Adrenal gland (tissue), 12 donors: Measurements from ENCODE around the gene OR1F1. TPM values are rescaled to one million over a fixed set of nuclear protein-coding genes. Genes with fewer than 3 reads are reported as not detected.
A peak's percentile ranks its signal among the peaks of the same experiment; 100 is the strongest.

Experiments used
- DNase-seq, 7 donors: peaks; one replicate each; pipeline ENCODE4 v3.0.0-alpha.2; 2019 to 2020
- H3K27ac ChIP-seq, 5 donors: fragments of 200-600 bp; sonication (generic) in 4 of 5; 1 replicate in 3 of 5; 2 replicates in 2 of 5; pipeline versions ENCODE4 v1.5.1 to v1.8.0; 2016 to 2020; ENCODE audit warnings: mild to moderate bottlenecking in 1 of 5
- H3K27me3 ChIP-seq: fragments of 200-600 bp; 2 replicates; pipeline ENCODE4 v1.8.0; 2021
- H3K36me3 ChIP-seq, 2 donors: fragments of 200-600 bp; replicated peaks in 1 of 2; 1 replicate in 1 of 2; 2 replicates in 1 of 2; pipeline versions ENCODE4 v1.5.1 to v1.8.0; 2018 to 2022
- H3K4me1 ChIP-seq, 2 donors: fragments of 200-600 bp; replicated peaks in 1 of 2; 1 replicate in 1 of 2; 2 replicates in 1 of 2; pipeline versions ENCODE4 v1.5.1 to v1.8.0; 2018 to 2021
- H3K4me3 ChIP-seq, 4 donors: fragments of 200-600 bp; sonication (generic) in 3 of 4; one replicate each; pipeline ENCODE4 v1.5.1; 2016 to 2018
- H3K9me3 ChIP-seq, 3 donors: fragments of 200-600 bp; sonication (generic) in 1 of 3; replicated peaks in 1 of 3; 1 replicate in 2 of 3; 2 replicates in 1 of 3; pipeline versions ENCODE4 v1.5.1 to v1.8.0; 2016 to 2021
- POLR2A ChIP-seq, 2 donors: fragments of 450-650 bp; IDR thresholded peaks; one replicate each; pipeline ENCODE4 v1.6.1; 2017; ENCODE audit warnings: antibody characterized with exemption in 2 of 2, mild to moderate bottlenecking in 2 of 2, moderate library complexity in 1 of 2
- WGBS, 4 donors: extraction: QIAGEN DNeasy Blood & Tissue Kit in 2 of 4; methylation state at CpG; one replicate each; pipeline versions ENCODE4 v1.1.5 to v1.1.7; 2013 to 2017; 5-methylcytosine and 5-hydroxymethylcytosine counted together
- intact Hi-C, 2 donors: fragments of 100-400 bp; cut with DNase I; formaldehyde crosslinking; loops; one replicate each; pipeline versions ENCODE4 v1.14.1 to v1.15.0; 2022 to 2023
- polyA plus RNA-seq, 3 donors: library from polyadenylated mRNA; stranded (reverse); fragments of 200-250 nt in 2 of 3; fragments of 350-450 nt in 1 of 3; fragmentation: Illumina TruSeq in 1 of 3; extraction: RNeasy Lipid Tissue Mini Kit (QIAGEN cat#74804) in 1 of 3; gene quantifications; one replicate each; pipeline ENCODE4 v1.2.3, GENCODE V29; 2013 to 2014
- total RNA-seq, 9 donors: library from RNA; depleted of rRNA in 4 of 9; stranded (reverse); fragments of >200 nt in 4 of 9; fragments of 120-200 nt in 1 of 9; fragmentation: NEBNext Ultra II Directional in 1 of 9; extraction: Animal tissue kit (Norgen Biotek cat#: 25700) in 1 of 9; gene quantifications; one replicate each; pipeline versions ENCODE4 v1.1.0 to v1.2.4, GENCODE V29; 2013 to 2023
- TF ChIP-seq, protein P1 (sequence below), 6 experiments: fragments of 450-650 bp in 4 of 6; fragments of 200-600 bp in 2 of 6; sonication (generic) in 1 of 6; IDR thresholded peaks; 1 replicate in 5 of 6; 2 replicates in 1 of 6; pipeline versions ENCODE4 v1.5.1 to v1.8.0; 2016 to 2021; ENCODE audit warnings: antibody characterized with exemption in 6 of 6, mild to moderate bottlenecking in 2 of 6, moderate library complexity in 1 of 6
- donor health status: healthy with polysubstance abuse.
- donor health status: Bipolar disorder and iron deficiency.
- donor health status: DM: yes; HTN: yes; CAD: no.
- donor health status: DM: no; HTN: no; CAD: no.
- donor health status: DM: no; HTN: no; CAD: no.
- donor health status: DM: yes; HTN: yes; CAD: no.

The OR1F1 gene
- total and polyA plus RNA-seq, 12 donors: not detected

DNA sequence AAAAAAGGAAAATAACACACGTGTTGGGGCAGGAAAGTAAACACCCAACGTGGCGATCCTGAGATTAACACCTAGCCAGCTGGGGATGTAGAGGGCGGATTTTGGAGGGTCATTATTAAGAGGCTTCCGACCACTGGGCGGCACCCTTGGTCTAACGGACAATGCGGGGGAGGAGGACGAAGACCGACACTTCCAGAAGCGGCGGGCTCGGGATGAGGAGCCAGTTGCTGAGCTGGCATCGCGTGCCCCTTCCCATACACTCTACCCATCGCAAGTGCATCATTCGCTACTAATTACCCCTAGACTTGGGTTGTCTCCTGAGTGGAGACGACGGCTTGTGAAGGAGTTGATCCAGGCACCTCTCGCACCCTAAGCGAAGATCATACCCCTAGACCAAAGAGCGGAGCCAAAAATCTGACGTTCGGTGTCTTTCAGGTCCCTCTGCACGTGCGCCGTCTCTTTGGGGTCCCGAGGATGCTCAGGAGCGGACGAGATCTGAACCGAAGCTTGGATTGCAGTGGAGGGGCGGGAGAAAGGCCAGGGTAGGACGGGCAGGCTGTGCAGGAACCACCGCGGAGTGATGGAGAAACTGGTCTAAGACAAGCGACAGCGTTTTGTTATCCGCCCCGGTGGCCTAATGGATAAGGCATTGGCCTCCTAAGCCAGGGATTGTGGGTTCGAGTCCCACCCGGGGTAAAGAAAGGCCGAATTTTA is 35.6 kb upstream of the OR1F1 start:
- Histone ChIP-seq H3K4me3 (peak overlapping the region in 1 of 4 donors; percentile 30), H3K27ac (peak overlapping the region in 2 of 5 donors; percentile 74 to 75), H3K4me1 (peaks cover 0 to 26% of the 10 kb centered on the region in 2 donors), H3K27me3 (no peaks in the 10 kb centered on the region), H3K36me3 (no peaks in the 10 kb centered on the region), H3K9me3 (no peaks in the 10 kb centered on the region)
- TF ChIP-seq, protein P1, sequence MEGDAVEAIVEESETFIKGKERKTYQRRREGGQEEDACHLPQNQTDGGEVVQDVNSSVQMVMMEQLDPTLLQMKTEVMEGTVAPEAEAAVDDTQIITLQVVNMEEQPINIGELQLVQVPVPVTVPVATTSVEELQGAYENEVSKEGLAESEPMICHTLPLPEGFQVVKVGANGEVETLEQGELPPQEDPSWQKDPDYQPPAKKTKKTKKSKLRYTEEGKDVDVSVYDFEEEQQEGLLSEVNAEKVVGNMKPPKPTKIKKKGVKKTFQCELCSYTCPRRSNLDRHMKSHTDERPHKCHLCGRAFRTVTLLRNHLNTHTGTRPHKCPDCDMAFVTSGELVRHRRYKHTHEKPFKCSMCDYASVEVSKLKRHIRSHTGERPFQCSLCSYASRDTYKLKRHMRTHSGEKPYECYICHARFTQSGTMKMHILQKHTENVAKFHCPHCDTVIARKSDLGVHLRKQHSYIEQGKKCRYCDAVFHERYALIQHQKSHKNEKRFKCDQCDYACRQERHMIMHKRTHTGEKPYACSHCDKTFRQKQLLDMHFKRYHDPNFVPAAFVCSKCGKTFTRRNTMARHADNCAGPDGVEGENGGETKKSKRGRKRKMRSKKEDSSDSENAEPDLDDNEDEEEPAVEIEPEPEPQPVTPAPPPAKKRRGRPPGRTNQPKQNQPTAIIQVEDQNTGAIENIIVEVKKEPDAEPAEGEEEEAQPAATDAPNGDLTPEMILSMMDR (IDR thresholded peaks at IDR 0.05): peak in 5 of 6 experiments; percentile 14 to 33 (median 15)
- TF ChIP-seq POLR2A (IDR thresholded peaks at IDR 0.05): no peak
- peak; percentile 85 to 97 (median 87) for DNase-seq
- 0 to 2% (median 2%) methylated on average over 39 to 42 of the region's 42 CpGs for WGBS, 4 donors
- intact Hi-C loops: no loop called here

DNA sequence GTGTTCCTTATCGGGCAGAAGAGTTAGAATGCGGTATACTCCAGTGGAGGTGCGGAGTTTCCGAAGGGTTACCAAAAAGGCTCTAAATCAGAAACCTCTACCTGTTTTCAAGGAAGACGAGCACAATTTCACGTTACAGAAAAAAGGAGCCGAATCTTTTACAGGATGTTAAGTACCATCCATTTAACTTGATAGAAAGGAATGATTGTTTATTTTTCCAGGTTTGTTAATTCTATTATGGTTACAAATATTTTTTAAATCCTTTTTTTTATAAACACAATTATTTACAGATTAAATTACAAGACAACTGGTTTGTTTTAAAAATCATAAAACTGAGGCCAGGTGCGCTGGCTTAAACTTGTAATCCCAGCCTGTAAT is 35.0 kb upstream of the OR1F1 start:
- Histone ChIP-seq H3K4me3 (peak overlapping the region in 1 of 4 donors; percentile 30), H3K27me3 (no peaks in the 10 kb centered on the region), H3K27ac (peak overlapping the region in 2 of 5 donors; percentile 74 to 75), H3K36me3 (no peaks in the 10 kb centered on the region), H3K4me1 (peaks cover 0 to 31% of the 10 kb centered on the region in 2 donors), H3K9me3 (no peaks in the 10 kb centered on the region)
- TF ChIP-seq POLR2A (IDR thresholded peaks at IDR 0.05): no peak
- TF ChIP-seq, protein P1 (IDR thresholded peaks at IDR 0.05): no peak
- 9 to 12% (median 10%) methylated on average over 8 of the region's 8 CpGs for WGBS, 4 donors
- DNase-seq: no peak
- intact Hi-C loops: no loop called here

DNA sequence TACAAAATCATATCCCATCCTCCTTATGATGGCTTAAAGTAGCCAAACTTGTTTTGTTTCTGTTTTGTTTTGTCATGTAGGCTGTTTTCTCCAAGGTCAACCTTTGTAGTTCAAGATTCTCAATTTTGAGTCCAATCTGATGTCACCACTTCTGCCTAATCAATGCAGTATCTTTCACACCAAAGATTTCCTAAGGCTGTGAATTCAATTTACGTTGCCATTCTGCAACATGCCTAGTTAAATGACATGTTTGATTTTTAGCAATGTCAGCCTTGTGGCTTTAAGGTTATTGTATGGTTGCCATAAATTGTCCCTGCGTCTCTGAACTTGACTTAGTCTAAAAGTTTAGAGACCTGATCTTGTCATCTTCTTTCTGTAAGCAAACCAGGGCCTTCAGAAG is 32.8 kb upstream of the OR1F1 start:
- Histone ChIP-seq H3K27me3 (no peaks in the 10 kb centered on the region), H3K4me1 (peaks cover 0 to 22% of the 10 kb centered on the region in 2 donors), H3K36me3 (no peaks in the 10 kb centered on the region), H3K9me3 (no peaks in the 10 kb centered on the region), H3K27ac (no peak overlapping the region), H3K4me3 (no peak overlapping the region)
- 63 to 97% (median 94%) methylated on average over 2 of the region's 2 CpGs for WGBS, 4 donors
- intact Hi-C loops: no loop called here
- no peak for DNase-seq
- TF ChIP-seq, protein P1 (IDR thresholded peaks at IDR 0.05): no peak
- no peak for TF ChIP-seq POLR2A (IDR thresholded peaks at IDR 0.05)

DNA sequence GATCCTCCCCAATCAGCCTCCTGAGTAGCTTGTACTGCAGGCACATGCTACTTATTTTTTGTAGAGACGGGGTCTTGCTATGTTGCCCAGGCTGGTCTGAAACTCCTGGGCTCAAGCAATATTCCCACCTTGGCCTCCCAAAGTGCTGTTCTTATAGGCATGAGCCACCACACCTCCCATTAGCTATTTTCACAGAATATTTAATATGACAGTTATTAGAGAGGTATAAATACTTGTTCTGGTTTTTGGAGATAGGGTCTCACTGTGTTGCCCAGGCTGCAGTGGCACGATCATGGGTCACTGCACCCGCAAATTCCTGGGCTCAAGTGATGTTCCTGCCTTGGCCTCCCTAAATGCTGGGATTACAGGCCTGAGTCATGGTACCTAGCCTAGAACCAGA is 32.0 kb upstream of the OR1F1 start:
- intact Hi-C loops: no loop called here
- TF ChIP-seq, protein P1 (IDR thresholded peaks at IDR 0.05): no peak
- TF ChIP-seq POLR2A (IDR thresholded peaks at IDR 0.05): no peak

More for the DNA sequence above, 32.0 kb upstream of the OR1F1 start:
- 90 to 96% (median 95%) methylated on average over 3 of the region's 3 CpGs for WGBS, 4 donors
- no peak for DNase-seq
- Histone ChIP-seq H3K27me3 (no peaks in the 10 kb centered on the region), H3K4me1 (peaks cover 0 to 19% of the 10 kb centered on the region in 2 donors), H3K27ac (no peak overlapping the region), H3K36me3 (no peaks in the 10 kb centered on the region), H3K4me3 (no peak overlapping the region), H3K9me3 (no peaks in the 10 kb centered on the region)
